CD4-positive, alpha-beta T cell treated with Interleukin-17A for 4 hours (primary cell): ENCODE results near the gene KLHL9.

Experiments used
- DNase-seq: peaks from one replicate; pipeline ENCODE4 v3.0.0-alpha.2; 2020; ENCODE audit warnings: mixed read lengths

The KLHL9 gene

DNA sequence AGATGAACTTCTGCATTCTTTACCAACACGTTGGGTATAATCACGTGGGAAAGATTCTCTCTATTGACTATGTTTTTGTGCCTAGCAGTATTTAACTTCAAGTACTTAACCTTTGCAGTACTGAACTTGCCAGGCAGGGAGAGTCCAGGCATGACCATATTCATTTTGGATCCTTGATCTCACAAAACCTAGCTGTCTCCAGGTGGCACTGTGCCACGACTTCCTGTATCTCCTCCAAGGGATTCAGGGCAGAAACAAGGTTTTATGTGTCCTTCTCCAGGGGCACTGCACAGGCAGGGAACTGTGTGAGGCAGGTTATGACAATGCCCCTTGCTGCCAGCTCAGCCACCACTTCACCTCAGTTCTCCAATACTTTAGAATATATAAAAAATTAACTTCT is 18.3 kb downstream of the KLHL9 start:
- no peak for DNase-seq

DNA sequence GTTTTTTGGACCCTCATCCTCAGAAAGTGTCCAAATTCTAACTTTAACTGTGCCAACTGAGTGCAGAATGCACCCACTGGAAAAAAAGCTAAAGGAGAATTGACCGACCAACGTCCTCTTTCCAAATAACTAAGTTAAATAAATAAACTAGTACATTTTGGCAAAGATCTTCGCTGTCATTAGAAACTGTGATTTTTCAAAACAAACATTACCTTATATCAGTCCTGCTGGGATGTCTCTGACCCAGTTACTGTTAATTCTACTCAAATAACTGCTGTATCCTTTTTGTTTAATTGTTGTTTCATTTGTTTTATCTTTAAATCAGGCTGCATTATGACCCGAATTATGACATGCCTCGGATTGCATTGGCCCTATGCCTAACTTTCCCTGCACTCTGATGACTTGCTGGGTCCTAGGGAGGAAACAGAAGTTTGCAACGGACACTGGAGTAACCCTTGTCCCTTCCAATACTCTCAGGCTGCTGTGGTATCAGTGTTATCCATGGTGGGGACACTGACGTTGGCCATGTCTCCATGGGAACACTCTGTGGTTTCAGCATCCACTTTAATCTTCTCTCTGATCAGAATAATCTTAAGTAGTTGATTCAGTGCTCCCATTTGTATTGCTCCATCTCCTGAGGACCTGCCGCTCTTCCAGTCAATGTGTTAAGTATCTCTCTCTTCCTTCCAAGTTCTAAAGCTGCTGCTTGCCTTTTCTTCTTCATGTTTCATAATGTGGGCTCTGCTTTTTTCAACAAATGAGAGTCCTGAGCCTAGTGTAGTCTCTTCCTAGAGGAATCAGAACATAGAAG is 19.0 kb downstream of the KLHL9 start:
- DNase-seq: no peak

DNA sequence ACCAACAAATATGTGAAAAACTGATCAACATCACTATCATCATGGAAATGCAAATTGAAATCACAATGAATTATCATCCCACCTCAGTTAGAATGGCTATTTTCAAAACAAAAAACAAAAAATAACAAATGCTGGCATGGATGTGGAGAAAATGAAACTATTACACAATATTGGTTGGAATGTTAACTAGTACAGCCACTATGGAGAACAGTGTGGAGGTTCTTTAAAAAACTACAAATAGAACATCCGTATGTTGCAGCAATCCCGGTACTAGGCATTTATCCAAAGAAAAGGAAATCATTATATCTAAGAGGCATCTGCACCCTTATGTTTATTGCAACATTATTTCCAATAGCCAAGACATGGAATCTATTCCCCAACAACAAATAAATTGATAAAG is 21.1 kb downstream of the KLHL9 start:
- DNase-seq: no peak

DNA sequence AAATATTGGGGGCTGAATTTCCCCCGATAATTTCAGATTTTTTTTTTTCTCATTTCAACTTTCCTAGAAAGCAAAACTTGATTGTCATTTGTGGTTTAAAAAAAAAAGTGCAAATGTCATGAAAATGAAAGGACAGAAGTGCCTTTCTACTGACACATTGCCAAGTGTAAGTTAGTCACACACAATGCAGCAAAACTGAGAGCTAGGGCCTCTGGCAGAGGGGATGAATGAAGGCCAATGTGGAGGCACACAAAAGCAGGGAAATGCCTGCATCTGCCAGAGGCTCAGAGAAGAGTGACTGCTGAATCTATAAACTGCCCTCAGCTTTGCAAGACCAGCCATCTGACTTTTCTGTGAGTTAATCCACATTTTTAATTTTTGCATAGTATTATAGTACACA is 23.3 kb downstream of the KLHL9 start:
- no peak for DNase-seq

DNA sequence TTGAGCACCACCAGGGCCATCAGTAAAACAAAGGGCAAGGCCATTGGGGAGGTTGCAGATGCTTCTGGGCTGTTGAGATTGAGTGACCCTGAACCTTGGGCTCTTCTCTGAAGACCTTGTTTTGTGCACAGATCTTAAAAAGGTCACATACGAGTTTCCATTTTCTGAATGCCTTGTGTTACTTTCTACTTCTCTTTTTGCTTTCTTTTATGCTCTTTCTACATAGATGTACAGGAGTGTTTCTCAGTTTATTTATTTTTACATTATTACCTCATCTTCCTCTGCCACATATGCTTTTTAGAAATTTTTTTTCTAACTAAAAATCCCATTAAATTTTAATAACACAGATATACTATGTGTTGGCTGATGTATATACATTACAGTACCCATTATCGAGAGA is 30.0 kb downstream of the KLHL9 start, which contains the start of gene IFNA5:
Gene IFNA5 (minus strand): TSS at position 101 of the 400 bp plus-strand sequence. CDS start 57 bp downstream, at position 44.
- DNase-seq: no peak

DNA sequence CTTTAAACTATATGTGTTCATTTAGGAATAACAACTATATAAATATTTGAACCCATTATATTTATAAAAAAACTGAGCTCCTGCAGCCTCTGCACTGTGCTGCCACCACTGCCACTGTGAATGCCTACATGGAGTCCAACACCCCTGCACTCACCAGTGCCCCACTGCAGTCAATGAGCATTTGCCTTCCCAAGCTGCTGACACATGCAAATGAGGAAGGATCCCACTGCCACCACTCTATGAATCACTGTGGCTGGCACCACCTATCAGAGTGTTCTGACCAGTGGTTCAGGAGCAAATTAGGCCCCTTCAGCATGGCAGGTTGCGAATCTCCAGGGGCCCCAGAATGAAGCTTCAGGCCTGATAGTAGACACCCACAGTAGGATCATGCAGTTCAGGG is 39.2 kb downstream of the KLHL9 start:
- DNase-seq: no peak

DNA sequence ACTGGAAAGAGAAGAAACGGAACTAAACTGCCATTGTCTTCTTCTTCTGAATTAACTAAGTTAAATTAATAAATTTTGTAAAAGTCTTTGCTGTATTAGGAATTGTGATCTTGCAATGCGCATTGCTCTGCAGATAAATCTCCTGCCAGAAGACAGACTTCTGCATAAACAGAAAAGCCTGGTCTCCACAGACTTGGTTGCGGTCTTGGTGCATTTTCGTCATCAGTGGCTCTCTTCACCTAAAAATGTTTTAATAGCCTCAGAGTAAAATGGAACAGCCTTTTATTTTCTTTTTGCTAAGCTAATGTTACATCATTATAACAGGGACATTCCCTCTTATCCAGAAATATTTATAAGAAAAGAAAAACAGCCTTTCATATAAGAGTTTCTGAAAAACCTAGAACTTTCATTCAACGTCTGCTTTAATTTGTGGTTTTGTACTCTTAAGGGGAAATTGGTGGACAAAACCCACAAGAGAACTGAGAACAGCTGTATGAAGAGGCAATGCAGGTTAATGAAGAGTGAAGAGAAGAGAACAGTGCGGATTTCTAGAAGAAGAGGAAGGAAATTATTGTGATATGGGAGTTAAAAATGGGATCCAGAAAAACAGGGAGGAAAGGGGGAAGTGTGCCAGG is 40.2 kb downstream of the KLHL9 start:
- DNase-seq: no peak

DNA sequence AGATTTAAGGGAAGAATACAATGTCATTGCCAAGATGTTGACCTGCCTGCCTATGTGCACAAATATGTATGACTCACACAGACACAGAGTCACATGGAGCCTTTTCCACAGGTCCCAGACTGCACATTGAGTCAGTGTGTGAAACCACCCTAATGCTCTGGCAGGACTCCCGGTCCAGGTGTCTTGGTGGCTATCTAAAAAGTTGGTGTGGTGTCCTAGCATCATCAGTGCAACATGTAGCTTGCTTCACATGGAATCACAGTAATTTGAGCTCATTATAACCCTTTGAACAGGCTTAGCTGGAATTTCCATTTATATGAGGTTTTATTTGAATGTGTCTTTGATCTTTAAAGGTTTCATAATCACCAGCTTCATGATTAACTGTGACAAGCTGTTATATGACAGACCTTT is 40.8 kb downstream of the KLHL9 start:
- no peak for DNase-seq

DNA sequence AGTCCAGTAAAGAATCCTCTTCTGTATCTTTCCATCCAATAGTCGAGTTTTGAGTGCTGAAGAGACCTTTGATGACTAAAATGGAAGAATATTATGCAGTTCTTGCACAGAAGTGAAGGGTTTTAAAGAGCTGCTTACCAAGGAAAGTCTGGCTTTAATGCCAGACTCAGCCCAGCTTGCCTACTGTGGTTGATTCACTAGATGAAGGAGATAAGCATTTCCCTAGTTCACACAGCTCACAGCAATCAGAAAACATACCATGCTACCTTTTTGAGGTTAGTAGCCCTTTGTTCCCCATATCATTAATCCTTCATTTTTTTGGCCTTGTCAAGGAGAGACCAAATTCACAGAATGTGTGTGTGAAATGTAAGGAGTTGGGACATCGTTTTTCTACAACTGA is 45.4 kb downstream of the KLHL9 start:
- no peak for DNase-seq

DNA sequence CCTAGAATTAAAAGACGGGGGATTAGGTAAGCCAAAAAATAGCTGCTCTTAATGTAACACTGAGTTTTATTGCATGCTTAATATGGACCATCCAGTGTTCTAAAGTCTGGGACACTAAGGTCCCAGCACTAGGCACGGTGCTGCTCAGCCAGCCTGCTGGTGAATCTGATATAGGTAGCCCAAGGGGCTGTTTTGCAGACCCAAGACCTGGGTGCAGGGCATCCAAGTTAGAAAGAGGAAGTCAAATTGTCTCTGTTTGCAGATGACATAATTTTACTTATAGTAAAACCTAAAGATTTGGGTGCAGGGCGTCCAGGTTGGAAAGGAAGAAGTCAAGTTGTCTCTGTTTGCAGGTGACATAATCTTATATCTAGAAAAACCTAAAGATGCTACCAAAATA is 47.9 kb downstream of the KLHL9 start:
- DNase-seq: no peak

DNA sequence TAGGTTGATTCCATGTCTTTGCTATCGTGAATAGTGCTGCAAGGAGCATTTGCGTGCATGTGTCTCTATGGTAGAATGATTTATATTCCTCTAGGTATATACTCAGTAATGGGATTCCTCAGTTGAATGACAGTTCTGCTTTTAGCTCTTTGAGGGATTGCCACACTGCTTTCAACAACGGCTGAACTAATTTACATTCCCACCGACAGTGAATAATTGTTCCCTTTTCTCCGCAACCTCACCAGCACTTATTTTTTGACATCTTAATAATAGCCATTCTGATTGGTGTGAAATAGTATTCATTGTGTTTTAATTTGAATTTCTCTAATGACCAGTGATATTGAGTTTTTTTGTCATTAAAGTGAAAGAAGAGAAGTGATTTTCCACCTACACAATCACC is 48.5 kb downstream of the KLHL9 start:
- DNase-seq: no peak

DNA sequence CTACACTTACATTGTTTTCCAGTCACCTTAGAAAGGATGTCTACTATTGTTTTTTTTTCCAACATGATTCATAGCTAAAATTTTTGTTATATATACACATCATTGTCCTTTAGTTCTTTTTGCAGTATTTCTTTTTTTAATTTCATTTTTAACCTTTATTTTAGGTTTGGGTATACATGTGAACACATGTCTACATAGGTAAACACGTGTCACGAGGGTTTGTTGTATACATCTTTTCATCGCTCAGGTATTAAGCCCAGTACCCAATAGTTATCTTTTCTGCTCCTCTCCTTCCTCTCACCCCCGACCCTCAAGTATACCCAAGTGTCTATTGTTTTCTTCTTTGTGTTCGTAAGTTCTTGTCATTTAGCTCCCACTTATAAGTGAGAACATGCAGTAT is 49.1 kb downstream of the KLHL9 start:
- no peak for DNase-seq

DNA sequence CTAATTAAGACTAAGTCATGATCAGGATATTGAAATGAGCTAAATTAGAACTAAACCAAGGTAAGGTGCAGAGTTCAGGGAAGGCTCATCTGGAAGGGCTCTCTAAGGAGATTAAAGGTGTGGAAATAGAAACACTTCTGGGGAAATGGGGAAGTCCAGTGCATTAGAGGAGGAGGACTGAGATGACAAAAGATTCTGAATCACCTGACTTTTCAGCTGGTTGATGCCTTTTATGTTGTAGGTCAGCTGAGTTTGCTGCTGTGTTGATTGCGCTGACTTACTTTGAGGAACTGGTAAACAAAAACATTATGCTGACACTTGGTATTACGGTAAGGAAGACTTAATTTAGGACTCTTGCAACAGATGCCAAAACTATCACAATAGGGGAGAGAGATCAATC is 53.9 kb downstream of the KLHL9 start:
- no peak for DNase-seq
